ENCODE measurements around the gene BCAS2. TPM values are rescaled to one million over a fixed set of nuclear protein-coding genes. Genes with fewer than 3 reads are reported as not detected.

Gene BCAS2
- total RNA-seq, 2 donors from 2014 or later = 19.0 to 31.0 TPM

- no peaks in the 10 kb centered on the region for H3K27me3 ChIP-seq (replicated peaks; ENCODE audit: insufficient read depth)
- H3K4me1 ChIP-seq (ENCODE audit: control insufficient read depth in 1 of 2, low read depth in 2 of 2) = no peaks in the 10 kb centered on the region
- H3K9me3 ChIP-seq = no peaks in the 10 kb centered on the region
- DNase-seq (ENCODE audit: low spot score) (no peak), ATAC-seq (ENCODE audit: insufficient number of reproducible peaks, low FRiP score, low read depth) (no peak)
- TF ChIP-seq CTCF (IDR thresholded peaks at IDR 0.05) = no peak
- no peak overlapping the region for H3K4me3 ChIP-seq
- peaks cover 4% of the 10 kb centered on the region for H3K36me3 ChIP-seq
- H3K27ac ChIP-seq = no peak overlapping the region
Measured at GRCh38 chr1:114610546-114611245, 29.3 kb upstream of the BCAS2 start.

DNA sequence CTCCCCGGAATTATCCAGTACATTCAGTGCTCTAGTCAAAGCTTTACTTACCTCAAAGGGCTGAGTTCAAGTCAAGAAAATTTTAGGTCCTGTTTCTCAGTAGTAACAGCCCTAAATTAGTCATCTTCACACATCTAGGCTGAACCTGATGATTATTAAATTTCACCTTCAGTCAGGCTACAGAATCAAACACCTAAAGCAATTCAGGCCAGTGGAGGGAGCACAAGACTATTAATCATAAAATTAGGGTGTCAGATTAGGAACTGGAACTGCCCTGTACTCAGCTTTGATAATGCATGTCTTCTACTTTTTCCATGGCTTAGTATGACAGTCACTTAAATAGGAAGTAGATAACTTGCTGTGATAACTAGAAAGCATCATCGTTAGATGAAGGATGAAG lies 28.4 kb upstream of the BCAS2 start:
- Histone ChIP-seq H3K27me3 (replicated peaks; ENCODE audit: insufficient read depth) (no peaks in the 10 kb centered on the region), H3K27ac (no peak overlapping the region), H3K4me1 (ENCODE audit: control insufficient read depth in 1 of 2, low read depth in 2 of 2) (no peaks in the 10 kb centered on the region), H3K36me3 (peaks cover 5% of the 10 kb centered on the region), H3K9me3 (no peaks in the 10 kb centered on the region), H3K4me3 (no peak overlapping the region)
- DNase-seq (ENCODE audit: low spot score) (no peak), ATAC-seq (ENCODE audit: insufficient number of reproducible peaks, low FRiP score, low read depth) (no peak)
- TF ChIP-seq CTCF (IDR thresholded peaks at IDR 0.05) = no peak

DNA sequence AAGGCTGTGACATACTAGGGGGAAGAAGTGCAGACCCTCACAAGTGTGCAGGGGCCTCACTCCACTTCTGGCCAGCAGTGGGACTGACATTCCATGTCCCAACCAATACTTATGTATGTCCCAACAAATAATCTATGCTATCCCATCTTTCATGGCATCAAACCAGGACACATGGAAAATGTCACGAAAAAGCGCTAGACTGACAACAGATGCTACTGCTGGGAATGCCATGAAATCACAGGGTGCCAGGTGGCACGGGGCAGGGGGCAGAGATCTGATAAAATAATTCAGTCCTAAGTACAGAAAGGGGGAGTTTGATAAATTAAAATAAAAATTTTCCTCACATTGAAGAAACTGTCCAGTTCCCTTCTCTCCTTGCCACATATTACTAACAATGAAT lies 27.6 kb upstream of the BCAS2 start:
- ATAC-seq (ENCODE audit: insufficient number of reproducible peaks, low FRiP score, low read depth) (no peak), DNase-seq (ENCODE audit: low spot score) (no peak)
- Histone ChIP-seq H3K9me3 (no peaks in the 10 kb centered on the region), H3K36me3 (peaks cover 8% of the 10 kb centered on the region), H3K4me3 (no peak overlapping the region), H3K4me1 (ENCODE audit: control insufficient read depth in 1 of 2, low read depth in 2 of 2) (no peaks in the 10 kb centered on the region), H3K27ac (no peak overlapping the region), H3K27me3 (replicated peaks; ENCODE audit: insufficient read depth) (no peaks in the 10 kb centered on the region)
- TF ChIP-seq CTCF (IDR thresholded peaks at IDR 0.05) = no peak

- DNase-seq (ENCODE audit: low spot score) (no peak), ATAC-seq (ENCODE audit: insufficient number of reproducible peaks, low FRiP score, low read depth) (no peak)
- peaks cover 13% of the 10 kb centered on the region for H3K36me3 ChIP-seq
- no peaks in the 10 kb centered on the region for H3K27me3 ChIP-seq (replicated peaks; ENCODE audit: insufficient read depth)
- no peaks in the 10 kb centered on the region for H3K9me3 ChIP-seq
- TF ChIP-seq CTCF (IDR thresholded peaks at IDR 0.05) = no peak
- H3K4me1 ChIP-seq (ENCODE audit: control insufficient read depth in 1 of 2, low read depth in 2 of 2) = no peaks in the 10 kb centered on the region
- H3K4me3 ChIP-seq = no peak overlapping the region
- no peak overlapping the region for H3K27ac ChIP-seq
Measured at GRCh38 chr1:114607223-114607622, 25.8 kb upstream of the BCAS2 start.

GRCh38 chr1:114597949-114598348 lies 16.5 kb upstream of the BCAS2 start:
- ATAC-seq (ENCODE audit: insufficient number of reproducible peaks, low FRiP score, low read depth) (no peak), DNase-seq (ENCODE audit: low spot score) (no peak)
- H3K4me1 ChIP-seq (ENCODE audit: control insufficient read depth in 1 of 2, low read depth in 2 of 2) = no peaks in the 10 kb centered on the region
- no peak for TF ChIP-seq CTCF (IDR thresholded peaks at IDR 0.05)
- H3K4me3 ChIP-seq = no peak overlapping the region
- H3K9me3 ChIP-seq = no peaks in the 10 kb centered on the region
- H3K36me3 ChIP-seq = peaks cover 5% of the 10 kb centered on the region
- H3K27ac ChIP-seq = no peak overlapping the region
- H3K27me3 ChIP-seq (replicated peaks; ENCODE audit: insufficient read depth) = no peaks in the 10 kb centered on the region
